Renal pelvis (tissue), 4 donors: ENCODE measurements around the gene SLC4A9. TPM values are rescaled to one million over a fixed set of nuclear protein-coding genes. Genes with fewer than 3 reads are reported as not detected.
A peak's percentile ranks its signal among the peaks of the same experiment; 100 is the strongest.

ENCODE experiments used
- DNase-seq: peaks from one replicate; pipeline ENCODE4 v3.0.0-alpha.2; 2013
- polyA plus RNA-seq, 3 donors: library from polyadenylated mRNA; unstranded; fragments of 120-200 nt; gene quantifications; one replicate each; pipeline ENCODE4 v1.2.1, GENCODE V29; 2013; ENCODE audit not compliant: insufficient read length in 3 of 3

SLC4A9 gene
- polyA plus RNA-seq, 3 donors, result 12.4 to 36.4 (median 22.9) TPM

DNA sequence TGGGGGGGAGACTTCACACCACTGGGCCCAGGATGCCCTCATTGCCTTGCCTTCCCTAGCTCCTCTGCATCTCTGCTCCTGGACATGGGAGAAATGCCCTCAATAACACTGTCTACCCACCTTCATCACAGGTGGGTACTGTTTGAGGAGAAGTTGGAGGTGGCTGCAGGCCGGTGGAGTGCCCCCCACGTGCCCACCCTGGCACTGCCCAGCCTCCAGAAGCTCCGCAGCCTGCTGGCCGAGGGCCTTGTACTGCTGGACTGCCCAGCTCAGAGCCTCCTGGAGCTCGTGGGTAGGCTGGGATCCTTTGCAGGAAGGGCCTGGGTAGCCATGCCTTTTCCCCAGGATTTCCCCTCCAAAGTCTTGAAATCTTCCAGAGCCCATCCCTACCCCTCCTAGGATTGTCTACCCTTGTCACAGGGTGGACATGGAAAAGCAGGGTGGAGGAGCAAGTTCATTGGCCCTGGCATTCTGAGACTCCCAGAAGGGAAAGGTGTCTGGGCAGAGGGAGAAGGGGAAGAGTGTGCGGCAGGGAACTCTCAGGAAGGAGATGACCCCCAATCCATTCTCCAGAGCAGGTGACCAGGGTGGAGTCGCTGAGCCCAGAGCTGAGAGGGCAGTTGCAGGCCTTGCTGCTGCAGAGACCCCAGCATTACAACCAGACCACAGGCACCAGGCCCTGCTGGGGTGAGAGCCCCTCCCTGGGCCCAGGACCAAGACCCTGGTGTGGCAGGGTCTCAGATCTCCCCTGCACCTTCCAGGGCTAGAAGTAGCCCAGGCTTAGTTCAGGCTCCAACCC, 886 bp downstream of the SLC4A9 start:
- no peak for DNase-seq

DNA sequence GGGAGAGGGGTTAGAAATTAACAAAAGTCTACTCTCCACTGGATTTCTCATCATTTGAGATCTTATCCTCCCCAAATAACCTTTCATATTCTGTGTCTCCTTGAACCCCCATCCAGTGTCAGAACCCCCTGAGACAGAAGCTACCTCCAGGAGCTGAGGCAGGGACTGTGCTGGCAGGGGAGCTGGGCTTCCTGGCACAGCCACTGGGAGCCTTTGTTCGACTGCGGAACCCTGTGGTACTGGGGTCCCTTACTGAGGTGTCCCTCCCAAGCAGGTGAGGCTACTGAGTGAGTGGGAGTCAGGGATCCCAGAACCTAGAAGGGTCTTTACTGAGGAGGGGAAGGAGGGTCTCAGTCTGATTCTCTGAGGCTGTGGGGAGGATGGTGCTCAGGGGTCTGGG, 1.9 kb downstream of the SLC4A9 start:
- no peak for DNase-seq

DNA sequence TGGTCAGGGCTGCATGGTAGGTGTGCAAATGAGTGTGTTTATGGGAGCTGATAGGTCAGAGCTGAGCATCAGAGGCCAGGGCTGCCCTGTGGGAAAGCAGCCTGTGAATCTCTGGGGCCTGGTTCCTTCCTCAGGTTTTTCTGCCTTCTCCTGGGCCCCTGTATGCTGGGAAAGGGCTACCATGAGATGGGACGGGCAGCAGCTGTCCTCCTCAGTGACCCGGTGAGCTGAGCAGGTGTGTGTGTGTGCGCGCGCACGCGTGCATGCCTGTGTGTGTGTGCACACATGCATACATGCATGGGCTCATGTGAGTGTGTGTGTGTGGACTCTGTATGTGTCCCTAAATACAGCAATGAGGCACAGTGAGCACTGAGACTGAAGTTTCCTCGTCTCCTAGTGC, 2.3 kb downstream of the SLC4A9 start:
- no peak for DNase-seq

DNA sequence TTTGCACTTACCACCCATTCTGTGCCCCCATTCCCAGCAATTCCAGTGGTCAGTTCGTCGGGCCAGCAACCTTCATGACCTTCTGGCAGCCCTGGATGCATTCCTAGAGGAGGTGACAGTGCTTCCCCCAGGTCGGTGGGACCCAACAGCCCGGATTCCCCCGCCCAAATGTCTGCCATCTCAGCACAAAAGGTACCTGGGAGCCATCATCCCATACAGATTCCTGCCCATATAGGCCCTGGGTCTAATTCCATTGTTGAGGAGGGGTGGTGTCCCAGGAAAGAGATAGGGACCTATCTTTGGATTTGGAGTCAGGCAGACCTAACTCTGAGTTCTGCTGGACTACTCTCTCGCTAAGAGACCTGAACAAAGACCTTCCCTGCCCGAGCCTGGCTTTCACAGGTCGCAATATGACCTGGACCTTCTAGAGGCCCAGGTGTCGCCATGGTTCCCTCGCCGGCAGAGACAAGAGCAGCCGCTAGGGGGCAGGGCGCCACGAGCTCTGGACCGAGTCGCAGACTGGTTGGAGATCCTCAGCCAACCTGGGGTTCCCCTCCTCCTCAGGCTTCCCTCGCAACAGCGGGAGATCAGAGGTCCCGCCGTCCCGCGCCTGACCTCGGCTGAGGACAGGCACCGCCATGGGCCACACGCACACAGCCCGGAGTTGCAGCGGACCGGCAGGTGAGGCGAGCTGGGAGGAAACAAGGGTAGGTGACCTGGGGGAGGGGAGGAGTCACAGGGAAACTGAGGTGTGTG, 3.1 kb downstream of the SLC4A9 start:
- DNase-seq, result peak; percentile 61

DNA sequence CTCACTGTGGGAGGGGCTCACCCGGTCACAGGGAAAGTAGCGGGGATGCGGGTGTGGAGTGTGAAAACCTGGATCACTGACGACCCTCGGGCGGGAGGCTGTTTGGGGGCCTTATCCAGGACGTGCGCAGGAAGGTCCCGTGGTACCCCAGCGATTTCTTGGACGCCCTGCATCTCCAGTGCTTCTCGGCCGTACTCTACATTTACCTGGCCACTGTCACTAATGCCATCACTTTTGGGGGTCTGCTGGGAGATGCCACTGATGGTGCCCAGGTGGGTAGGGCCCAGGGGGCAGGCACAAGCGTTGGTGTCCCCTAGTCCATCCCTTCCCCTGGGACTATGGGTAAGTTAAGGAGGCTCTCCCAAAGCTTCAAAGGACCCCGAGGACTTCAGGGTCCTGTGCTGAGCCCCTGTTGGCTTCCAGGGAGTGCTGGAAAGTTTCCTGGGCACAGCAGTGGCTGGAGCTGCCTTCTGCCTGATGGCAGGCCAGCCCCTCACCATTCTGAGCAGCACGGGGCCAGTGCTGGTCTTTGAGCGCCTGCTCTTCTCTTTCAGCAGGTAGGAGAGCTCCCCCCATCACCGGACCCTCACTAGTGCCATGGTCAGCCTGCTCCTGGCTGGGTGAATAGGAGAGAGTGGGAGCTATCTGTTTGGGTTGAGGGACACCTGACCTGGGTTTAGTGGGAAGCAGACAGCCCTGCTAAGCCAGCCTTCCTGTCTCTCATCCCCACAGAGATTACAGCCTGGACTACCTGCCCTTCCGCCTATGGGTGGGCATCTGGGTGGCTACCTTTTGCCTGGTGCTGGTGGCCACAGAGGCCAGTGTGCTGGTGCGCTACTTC, 3.9 kb downstream of the SLC4A9 start:
- DNase-seq, result no peak

DNA sequence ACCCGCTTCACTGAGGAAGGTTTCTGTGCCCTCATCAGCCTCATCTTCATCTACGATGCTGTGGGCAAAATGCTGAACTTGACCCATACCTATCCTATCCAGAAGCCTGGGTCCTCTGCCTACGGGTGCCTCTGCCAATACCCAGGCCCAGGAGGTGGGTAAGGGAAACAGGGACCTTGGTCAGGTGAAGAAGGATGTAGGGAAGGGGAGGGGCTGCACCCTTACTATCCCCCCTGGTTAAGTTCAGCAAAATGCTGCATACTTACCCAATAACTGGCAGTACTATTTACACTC, 4.4 kb downstream of the SLC4A9 start:
- DNase-seq, result no peak

DNA sequence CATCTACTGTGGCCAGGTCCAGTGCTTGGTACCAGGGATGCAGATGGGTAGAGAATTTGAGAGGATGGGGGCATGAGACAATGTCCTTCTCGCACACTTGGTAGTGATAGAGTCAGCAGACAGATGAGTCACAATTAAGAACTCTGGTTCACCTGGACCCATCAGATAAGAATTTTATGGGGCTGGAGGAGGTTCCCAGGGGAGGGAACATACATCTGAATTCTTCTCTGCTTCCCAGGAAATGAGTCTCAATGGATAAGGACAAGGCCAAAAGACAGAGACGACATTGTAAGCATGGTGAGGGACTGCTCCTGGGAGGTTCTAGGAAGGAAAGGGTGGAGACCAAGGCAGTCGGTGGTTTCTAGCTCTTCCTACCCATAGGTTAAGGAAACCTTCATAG, 5.3 kb downstream of the SLC4A9 start:
- DNase-seq, result no peak

DNA sequence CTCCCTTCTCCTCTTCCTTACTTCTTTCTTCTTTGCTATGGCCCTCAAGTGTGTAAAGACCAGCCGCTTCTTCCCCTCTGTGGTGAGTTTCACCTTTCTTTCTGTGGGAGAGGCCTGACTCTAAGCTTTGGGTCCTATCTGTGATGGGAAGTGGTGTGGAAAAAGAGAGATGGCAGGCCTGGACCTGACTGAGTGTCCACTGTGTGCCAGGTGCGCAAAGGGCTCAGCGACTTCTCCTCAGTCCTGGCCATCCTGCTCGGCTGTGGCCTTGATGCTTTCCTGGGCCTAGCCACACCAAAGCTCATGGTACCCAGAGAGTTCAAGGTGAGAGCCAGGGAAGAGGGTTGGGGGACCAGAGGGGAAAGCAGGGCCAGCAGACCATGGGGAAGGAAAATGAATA, 5.9 kb downstream of the SLC4A9 start:
- DNase-seq, result no peak

DNA sequence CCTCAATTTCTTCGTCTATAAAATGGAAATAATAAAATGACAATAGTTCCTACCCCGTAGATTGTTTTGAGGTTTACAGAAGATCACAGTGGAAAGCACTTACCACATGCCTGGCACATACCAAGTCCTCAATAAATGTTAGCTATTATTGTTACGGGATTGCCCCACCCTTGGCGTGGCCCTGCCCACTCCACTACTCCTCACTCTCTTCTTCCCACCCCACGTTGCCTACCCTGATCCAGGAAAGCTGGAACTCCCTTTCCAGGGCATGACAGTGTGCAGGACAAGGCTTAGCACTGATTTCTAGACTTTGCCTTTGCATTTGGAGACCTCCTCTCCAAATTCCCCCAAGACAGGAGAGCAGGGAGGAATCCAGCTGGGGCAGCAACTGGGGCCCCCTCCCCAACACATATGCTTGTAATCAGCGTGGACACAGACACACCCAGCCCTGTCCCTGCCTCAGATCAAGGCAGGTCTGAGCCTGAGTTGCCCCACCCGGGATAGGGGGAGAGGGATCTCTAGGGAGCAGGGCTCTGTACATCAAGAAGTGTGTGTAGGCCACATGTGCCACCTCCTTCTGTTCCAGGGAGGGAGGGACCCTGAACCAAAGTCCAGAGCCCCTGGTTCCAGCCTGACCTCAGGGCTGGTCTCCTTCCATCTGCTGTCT, 6.7 kb downstream of the SLC4A9 start:
- DNase-seq, result no peak

DNA sequence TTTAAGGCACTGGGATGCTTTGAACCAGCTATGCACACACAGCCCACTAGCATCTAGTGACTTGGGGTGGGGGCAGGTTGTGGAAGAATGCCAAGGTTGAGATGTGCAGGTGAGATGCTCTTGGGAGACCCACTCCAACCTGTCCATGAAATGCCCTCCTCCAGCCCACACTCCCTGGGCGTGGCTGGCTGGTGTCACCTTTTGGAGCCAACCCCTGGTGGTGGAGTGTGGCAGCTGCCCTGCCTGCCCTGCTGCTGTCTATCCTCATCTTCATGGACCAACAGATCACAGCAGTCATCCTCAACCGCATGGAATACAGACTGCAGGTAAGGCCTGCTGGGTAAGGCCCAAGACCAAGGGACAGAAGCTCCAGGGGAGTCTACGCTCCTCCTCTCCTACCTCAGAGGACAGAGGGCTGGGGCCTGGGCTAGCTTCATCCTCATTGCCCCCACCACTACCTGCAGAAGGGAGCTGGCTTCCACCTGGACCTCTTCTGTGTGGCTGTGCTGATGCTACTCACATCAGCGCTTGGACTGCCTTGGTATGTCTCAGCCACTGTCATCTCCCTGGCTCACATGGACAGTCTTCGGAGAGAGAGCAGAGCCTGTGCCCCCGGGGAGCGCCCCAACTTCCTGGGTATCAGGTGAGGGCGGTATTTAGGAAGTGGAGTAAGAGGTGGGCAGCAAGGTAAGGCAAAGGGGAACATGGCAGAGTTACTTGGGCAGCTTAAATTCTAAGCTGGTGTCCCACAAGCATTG, 7.4 kb downstream of the SLC4A9 start:
- no peak for DNase-seq

DNA sequence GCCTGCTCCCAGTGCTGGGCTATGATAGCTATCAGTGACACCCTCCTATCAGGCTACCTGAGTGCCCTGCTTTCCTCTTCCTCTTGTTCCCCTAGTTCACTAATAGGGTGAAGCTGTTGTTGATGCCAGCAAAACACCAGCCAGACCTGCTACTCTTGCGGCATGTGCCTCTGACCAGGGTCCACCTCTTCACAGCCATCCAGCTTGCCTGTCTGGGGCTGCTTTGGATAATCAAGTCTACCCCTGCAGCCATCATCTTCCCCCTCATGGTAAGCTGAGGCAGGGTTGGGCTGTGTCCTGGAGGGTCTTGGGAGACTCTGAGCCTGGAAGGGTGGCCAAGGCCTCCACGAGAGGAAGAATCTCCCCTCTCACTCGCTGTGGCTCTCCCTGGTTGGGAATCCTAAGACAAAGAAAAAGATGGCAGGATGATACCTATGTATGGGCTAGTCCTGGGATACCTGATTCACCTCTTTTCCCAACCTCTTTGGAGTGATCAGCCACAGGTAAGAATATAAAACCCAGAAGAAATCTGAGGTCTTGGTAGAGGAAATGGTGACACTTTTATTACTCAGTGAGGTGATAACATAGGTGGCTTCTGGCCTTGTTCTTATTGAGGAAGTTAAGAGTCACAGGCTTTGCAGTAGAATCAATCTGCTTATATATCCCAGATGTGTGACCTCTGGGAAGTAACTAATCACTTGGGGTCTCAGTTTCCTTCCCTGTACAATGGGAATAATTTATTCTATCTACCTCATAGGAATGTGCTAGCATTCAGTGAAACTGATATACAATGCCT, 11.6 kb downstream of the SLC4A9 start:
- no peak for DNase-seq

DNA sequence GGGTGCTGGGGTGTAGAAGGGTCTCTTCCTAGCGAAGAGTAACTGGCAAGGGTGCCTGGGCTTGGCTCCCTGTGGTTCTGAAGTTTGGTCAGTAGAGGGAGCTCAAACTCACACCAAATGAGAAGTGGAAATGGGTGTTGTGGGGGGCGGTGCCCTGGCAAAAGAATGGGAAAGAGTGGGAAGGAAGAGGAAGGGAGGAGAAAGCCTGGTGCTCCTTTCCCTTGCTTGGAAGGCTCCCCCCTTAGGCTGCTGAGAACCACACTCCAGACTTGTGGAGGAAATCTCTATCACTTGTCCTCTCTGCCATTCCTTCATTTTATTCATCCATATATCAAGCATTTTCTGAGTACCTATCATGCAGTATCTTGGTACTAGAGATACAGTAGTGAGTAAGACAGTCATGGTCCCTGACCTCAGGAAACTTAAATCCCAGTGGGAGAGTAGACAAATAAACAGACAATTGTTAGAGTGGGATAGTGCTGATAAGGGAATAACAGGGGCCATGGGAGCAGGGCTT, 13.0 kb downstream of the SLC4A9 start:
- peak; percentile 74 for DNase-seq

DNA sequence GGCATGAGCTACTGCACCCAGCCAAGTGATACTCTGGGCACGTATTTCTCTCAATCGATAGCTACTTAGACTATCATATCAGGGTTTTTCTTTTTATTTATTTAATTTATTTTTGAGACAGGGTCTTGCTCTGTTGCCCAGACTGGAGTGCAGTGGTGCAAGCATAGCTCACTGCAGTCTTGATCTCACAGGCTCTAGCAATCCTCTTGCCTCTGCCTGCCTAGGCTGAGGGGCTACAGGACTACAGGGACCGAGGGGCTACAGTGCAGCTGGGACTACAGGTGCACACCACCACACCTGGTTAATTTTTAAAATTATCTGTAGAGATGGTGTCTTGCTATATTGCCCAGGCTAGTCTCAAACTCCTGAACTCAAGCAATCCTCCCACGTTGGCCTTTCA, 21.4 kb downstream of the SLC4A9 start:
- no peak for DNase-seq

DNA sequence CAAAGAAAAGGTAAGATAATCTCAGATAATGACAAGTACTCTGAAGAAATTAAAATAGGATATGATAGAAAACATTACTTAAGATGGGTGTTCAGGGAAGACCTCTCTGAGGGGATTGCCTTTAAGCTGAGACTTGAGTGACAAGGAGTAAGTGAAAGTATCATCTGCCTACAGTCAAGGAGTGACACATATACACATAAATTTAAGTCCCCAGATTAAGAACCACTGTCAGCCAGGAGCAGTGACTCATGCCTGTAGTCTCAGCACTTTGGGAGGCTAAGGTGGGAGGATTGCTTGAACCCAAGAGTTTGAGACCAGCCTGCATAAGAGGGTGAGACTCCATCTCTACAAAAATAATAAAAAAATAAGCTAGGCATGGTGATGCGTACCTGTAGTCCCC, 22.0 kb downstream of the SLC4A9 start:
- DNase-seq, result no peak

DNA sequence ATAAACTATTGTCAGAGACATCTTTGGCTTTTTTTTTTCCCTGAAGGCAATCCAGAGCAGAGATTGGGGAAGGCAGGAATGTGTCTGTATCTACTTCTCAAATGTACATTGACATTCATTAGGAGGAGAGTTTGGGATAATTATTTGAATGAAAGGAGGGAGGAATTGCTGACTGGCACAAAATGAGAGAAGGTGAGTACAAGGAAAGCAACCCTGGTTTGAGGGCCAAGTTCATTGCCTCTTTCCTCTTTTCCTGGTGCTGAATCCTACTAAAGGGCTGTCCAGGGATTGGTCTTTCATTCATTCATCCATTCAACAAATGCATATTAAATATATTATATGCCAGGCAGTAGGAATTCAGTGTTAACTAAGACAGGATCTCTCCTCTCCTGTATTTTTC, 22.9 kb downstream of the SLC4A9 start:
- DNase-seq, result no peak

DNA sequence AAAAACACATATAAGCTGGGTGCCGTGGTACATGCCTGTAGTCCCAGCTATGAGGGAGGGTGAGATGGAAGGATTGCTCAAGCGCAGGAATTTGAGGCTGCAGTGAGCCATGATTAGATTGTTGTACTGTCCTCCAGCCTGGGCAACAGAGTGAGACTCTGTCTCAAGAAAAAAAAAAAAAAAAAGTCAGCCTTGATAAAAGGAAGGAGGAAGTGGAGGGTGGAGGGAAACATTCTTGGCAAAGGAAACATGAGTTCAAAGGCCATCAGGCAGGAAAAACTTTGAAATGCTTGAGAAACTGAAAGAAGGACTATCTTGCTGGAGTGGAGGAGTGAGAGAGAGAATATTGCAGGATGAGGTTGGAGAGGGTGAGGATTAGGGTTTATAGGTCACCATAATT, 23.3 kb downstream of the SLC4A9 start:
- DNase-seq, result no peak

DNA sequence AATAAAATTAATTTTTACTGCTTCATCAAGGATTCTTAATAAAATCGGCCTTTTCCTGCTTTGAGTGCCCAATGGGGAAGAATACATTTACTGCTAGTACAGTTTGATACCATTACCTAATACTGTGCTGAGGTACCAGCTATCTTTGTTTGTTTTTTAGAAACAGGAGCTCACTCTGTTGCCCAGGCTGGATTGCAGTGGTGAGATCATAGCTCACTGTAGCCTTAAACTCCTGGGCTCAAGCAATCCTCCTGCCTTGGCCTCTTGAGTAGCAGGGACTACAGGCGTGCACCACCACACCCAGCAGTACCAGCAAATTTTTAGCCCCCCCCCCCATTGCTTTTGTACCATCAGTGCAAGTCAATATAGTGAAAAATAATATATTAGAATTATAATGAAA, 28.1 kb downstream of the SLC4A9 start:
- no peak for DNase-seq

DNA sequence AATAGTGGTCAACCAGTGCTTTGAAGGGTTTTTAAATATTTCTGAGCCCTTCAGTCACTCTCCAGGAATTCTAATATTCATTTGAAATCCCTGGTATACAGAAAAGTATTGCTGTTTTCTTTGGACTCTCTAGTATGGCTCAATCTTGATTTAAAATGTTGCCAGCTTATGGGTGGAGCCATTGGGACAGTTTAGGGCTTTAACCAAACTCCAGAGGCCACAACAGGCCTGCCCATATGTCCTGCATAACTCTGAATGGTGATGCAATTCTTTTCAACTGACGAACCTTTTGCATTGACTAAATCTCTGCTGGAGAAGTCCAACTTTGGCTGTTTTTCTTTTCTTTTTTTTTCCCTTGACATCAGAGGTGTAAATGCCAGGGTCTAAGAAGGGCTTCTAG, 31.3 kb downstream of the SLC4A9 start:
- no peak for DNase-seq

DNA sequence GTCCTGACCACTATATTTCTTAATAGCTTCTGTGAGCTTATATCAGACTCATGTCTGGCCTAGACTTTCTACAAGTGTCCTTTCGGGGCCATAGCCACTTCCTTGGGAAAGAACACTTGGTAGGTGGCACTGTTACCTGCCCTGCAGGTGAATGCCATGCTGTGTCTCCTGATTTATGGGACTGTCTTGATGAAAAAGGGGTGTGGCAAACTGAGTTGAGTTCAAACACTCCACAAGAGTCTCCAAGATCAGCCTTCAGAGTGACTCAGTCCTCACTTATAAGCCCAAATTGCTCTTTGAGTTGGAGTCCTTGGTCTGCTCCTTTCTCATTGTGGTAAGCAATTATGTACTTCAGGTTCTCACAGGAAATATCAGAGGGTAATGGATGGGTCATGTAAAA, 31.7 kb downstream of the SLC4A9 start:
- DNase-seq, result no peak

DNA sequence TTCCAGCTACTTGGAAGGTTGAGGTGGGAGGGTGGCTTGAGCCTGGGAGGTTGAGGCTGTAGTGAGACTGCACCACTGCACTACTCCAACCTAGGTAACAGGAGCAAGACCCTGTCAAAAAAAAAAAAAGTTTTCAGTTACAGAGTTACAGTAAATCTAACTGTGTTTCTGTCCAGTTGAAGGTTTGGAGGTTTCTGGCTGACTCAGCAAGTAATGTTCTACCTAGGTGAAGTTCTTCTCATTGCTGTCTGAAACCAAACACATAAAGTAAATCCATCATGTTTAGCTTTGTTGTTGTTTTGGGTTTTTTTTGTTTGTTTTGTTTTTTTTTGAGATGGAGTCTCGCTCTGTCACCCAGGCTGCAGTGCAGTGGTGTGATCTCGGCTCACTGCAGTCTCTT, 33.7 kb downstream of the SLC4A9 start:
- no peak for DNase-seq
